ENCODE results near the gene FLAD1.
A peak's percentile ranks its signal among the peaks of the same experiment; 100 is the strongest.

Gene FLAD1

DNA sequence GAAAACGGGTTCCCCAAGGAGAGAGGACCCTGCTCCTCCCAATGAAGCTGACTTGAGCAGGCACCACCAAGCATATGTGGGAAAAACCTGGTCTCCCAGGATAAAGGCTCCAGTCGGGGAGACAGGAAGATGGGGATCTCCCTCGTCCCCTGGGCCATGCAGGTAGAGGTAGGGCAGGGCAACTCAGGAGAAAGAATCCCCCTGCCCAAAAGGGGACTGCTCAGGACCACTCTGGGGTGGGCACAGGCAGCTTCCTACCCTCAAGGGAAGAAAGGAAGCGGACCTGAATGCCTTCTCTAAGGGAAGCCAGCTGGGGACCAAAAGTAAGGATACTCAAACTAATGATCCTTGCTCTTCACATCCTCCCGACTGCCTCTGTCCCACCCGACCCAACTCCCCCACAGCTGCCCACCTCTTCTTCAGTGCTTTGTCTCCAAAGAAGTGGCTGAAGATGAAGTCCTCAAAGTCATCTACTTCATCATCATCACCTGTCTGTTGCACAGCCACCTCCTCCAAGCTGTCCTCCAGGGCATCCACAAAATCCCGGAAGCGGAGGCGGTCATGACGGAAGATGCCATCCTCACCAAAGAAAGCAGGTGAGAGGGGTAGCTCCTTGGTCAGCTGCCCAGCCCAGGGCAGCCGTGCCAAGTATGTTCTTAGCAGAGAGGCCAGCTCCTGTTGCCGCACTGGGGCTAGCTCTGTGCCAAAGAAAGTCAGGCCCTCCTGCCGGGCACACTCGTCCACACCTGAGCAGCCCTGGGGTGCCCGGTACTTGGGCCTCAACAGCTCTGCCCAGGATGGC lies 37.8 kb upstream of the FLAD1 start:
- H3K4me1 Mint-ChIP-seq (ENCODE audit: low read depth) = peaks cover 45% of the 10 kb centered on the region
- no peak overlapping the region for H3K27ac Mint-ChIP-seq
- no peaks in the 10 kb centered on the region for H3K27me3 Mint-ChIP-seq
- no peaks in the 10 kb centered on the region for H3K9me3 Mint-ChIP-seq
- H3K4me3 Mint-ChIP-seq = no peak overlapping the region
- peaks cover 5% of the 10 kb centered on the region for H3K36me3 Mint-ChIP-seq (ENCODE audit: low read depth)

DNA sequence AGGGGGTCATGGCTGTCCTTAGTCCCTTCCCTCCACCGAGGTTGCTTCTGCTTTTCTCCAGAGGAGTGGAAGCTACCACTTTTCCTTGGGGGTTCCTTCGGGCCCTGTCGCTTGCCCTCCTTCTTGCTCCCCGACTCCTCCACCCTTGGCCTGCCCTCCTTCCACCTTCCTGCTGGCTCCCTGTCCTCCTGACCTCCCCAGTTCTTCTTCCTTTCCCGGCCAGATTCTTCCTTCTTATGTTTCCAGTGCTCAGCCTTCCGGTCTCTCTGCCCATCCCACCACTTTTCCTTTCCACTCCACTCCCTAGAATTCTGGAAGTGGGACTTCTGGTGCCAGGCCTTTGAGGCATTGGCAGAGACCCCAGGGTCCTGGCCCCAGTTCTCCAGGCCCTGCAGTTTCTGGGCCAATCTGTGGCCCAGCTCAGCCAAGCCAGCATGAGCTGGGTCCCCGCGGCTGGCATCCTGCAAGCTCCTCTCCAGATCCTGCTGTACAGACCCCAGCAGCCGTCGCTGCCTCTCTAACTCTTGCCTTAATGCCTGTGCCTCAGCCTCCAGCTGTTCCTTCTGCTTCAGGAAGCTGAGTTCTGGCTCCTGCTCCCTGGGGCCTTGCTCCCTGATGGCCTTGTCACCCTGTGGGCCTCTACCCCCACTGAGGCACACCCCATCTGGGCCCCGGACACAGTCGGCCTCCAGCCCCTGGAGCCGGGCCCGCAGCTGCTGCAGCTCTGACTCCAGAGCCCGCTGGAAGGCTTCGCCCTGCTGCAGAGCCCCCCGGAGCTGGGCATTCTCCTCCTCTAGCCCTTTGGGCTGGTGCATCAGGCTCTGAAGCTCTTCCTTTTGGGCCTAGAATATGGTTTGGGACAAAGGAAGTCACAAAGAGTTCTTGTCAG lies 36.9 kb upstream of the FLAD1 start:
- peaks cover 9% of the 10 kb centered on the region for H3K36me3 Mint-ChIP-seq (ENCODE audit: low read depth)
- H3K27ac Mint-ChIP-seq = peak overlapping the region; percentile 32
- H3K4me3 Mint-ChIP-seq = no peak overlapping the region

DNA sequence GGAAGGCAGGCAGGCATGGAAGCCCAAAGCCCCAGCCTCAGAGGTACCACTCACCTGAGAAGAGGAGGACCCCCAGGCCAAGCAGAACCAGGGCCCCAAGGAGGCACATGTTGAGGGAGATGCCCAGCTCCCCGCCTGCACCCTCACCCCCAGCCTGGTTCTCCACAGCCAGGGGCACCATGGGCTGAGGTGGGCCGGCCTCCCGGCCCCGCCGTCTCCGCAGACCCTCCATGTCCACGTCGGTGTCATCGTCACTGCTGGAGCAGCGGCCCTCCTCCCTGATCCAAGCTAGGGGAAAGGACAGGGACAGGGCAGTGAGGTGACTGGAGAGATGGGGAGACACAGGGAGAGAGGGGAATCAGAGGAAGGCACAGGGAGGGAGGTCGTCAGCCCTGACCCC lies 35.1 kb upstream of the FLAD1 start:
- H3K4me1 Mint-ChIP-seq (ENCODE audit: low read depth) = peaks cover 45% of the 10 kb centered on the region
- no peak overlapping the region for H3K4me3 Mint-ChIP-seq
- H3K27ac Mint-ChIP-seq = peak overlapping the region; percentile 68
- H3K27me3 Mint-ChIP-seq = no peaks in the 10 kb centered on the region
- H3K9me3 Mint-ChIP-seq = no peaks in the 10 kb centered on the region
- H3K36me3 Mint-ChIP-seq (ENCODE audit: low read depth) = peaks cover 9% of the 10 kb centered on the region

More for the DNA sequence above, 36.9 kb upstream of the FLAD1 start:
- peaks cover 45% of the 10 kb centered on the region for H3K4me1 Mint-ChIP-seq (ENCODE audit: low read depth)
- H3K9me3 Mint-ChIP-seq = no peaks in the 10 kb centered on the region
- H3K27me3 Mint-ChIP-seq = no peaks in the 10 kb centered on the region

DNA sequence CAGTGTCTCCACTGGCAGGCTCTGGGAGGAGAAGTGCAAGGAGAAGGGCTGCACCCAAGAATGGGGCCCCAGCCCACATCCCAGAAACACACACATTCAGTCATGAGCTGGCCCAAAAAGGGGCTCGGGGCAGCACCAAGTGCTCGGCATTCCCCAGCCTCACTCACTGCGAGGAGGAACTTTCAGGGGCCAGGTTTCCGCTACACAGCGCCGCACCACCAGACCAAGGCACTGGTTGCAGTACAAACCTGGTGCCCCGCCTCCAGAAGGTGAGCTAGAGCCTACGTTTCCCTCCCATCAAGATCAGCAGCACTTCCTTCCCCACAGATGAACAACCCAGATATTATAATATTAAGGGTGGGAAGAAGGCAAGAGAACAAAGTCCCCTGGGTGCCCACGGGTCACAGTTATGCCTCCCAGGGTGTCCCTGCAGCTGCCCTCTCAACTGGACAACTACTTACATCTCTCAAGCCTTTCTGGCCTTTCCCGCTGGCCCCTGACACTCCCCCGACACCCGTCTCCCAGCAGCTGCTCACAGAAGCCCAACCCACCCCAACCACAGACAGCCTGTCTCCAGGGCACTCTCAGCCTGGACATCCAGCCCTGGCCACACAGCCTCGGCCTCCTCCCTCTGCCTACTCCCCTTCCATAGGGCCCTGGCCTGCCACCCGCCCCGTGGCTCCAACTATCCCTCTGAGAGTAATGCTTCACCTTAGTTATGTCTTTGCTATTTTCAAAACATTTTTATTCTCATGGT lies 31.1 kb upstream of the FLAD1 start:
- H3K27me3 Mint-ChIP-seq = no peaks in the 10 kb centered on the region
- H3K36me3 Mint-ChIP-seq (ENCODE audit: low read depth) = peaks cover 9% of the 10 kb centered on the region
- peak overlapping the region; percentile 70 for H3K4me3 Mint-ChIP-seq
- no peaks in the 10 kb centered on the region for H3K9me3 Mint-ChIP-seq
- H3K27ac Mint-ChIP-seq = peak overlapping the region; percentile 95
- peaks cover 69% of the 10 kb centered on the region for H3K4me1 Mint-ChIP-seq (ENCODE audit: low read depth)

DNA sequence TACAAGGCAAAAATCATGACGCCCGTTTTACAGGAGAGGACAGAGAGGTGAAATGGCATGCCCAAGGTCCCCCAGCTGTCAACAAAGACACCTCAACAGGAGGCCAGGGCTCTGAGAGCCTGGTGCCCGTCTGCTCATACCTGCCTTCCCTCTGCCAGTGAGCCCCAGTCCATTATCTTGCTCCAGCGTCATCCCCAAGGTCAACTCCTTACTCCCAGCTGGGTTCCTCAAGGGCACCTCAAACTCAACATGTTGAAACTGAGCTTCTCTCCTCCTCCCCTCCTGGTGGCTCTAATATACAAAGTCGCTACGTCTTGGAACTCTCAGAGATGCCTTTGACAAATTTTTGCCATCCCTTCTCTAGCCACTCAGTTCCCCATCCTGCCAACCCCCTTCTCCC lies 30.5 kb upstream of the FLAD1 start:
- H3K36me3 Mint-ChIP-seq (ENCODE audit: low read depth) = peaks cover 9% of the 10 kb centered on the region
- H3K9me3 Mint-ChIP-seq = no peaks in the 10 kb centered on the region
- H3K27me3 Mint-ChIP-seq = no peaks in the 10 kb centered on the region
- peaks cover 74% of the 10 kb centered on the region for H3K4me1 Mint-ChIP-seq (ENCODE audit: low read depth)
- H3K27ac Mint-ChIP-seq = peak overlapping the region; percentile 95
- H3K4me3 Mint-ChIP-seq = peak overlapping the region; percentile 70

DNA sequence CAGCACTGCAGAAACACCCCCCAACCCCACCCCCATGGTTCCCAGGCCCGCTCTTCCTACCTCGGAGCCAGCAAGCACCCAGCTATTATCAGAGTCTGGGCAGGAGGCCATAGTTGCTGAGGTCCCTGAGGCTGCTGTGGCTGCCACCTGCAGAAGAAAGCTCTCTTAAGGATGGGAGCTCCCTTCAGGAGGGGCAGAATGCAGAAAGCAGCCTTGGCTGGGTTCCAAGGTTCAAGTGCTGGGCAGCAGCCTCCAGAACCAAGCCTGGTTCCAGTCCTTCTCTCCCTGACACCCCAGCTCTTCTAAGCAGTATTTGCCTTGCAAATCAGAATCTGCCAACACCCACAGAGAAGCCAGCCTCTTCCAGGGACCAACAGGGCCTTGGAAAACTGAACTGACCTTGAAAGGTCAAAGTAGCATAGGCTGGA lies 29.5 kb upstream of the FLAD1 start:
- H3K36me3 Mint-ChIP-seq (ENCODE audit: low read depth) = peaks cover 10% of the 10 kb centered on the region
- no peaks in the 10 kb centered on the region for H3K27me3 Mint-ChIP-seq
- peak overlapping the region; percentile 56 for H3K4me3 Mint-ChIP-seq
- H3K9me3 Mint-ChIP-seq = no peaks in the 10 kb centered on the region
- H3K4me1 Mint-ChIP-seq (ENCODE audit: low read depth) = peaks cover 80% of the 10 kb centered on the region
- peak overlapping the region; percentile 95 for H3K27ac Mint-ChIP-seq

DNA sequence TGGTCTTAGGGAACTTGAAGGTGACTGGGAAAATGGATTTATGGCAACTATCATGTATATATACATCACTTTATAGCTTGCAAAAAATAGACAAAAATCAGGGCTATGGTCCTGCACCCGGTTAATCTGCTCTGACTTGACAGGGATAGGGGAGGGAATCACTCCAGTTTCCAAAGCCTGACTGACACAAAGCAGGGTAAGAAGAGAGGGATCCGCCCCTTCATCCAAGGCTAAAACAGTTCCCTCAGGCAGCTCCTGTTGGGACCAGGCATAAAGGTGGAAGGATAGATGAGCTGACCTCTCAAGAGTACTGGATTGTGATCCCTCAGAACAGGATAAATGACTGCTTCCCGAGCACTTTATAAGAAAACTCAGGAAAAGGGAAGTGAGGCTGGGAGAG lies 28.6 kb upstream of the FLAD1 start:
- Mint-ChIP-seq H3K4me1 (ENCODE audit: low read depth) (peaks cover 77% of the 10 kb centered on the region), H3K9me3 (no peaks in the 10 kb centered on the region), H3K4me3 (peak overlapping the region; percentile 91), H3K27ac (peak overlapping the region; percentile 95), H3K36me3 (ENCODE audit: low read depth) (peaks cover 9% of the 10 kb centered on the region), H3K27me3 (no peaks in the 10 kb centered on the region)

DNA sequence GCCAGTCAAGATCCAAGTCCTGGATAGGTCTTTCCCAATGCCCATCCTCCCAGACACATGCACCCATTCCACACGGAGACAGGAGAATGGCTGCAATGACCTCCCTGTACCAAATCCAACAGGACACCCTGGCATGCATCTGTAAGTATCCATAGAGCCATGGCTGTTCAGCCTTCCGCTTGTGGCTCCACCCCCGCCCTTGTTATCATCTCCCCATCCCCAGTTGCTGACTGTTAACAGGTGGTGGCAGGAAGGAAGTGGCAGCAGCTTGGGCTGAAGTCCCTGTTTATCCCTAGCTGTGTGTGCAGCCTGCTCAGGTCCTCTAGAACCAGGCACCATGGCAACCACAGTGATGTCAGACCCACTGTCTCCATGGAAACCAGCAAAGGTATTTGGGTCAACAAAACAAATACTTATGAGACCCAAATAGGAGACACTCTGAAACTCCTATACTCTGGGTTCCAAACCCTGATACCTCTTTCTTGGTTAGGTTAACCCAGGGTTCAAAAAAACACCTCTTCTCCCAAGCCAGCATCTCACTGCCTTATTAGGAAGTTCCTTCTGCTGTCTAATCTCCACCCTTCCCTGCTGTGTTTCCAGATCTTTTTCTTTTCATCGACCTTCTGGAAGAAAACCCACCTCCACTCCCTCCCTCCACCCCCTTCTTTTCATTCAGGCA lies 28.0 kb upstream of the FLAD1 start:
- Mint-ChIP-seq H3K9me3 (no peaks in the 10 kb centered on the region), H3K4me3 (peak overlapping the region; percentile 91), H3K4me1 (ENCODE audit: low read depth) (peaks cover 79% of the 10 kb centered on the region), H3K36me3 (ENCODE audit: low read depth) (peaks cover 9% of the 10 kb centered on the region), H3K27me3 (no peaks in the 10 kb centered on the region), H3K27ac (peak overlapping the region; percentile 95)

DNA sequence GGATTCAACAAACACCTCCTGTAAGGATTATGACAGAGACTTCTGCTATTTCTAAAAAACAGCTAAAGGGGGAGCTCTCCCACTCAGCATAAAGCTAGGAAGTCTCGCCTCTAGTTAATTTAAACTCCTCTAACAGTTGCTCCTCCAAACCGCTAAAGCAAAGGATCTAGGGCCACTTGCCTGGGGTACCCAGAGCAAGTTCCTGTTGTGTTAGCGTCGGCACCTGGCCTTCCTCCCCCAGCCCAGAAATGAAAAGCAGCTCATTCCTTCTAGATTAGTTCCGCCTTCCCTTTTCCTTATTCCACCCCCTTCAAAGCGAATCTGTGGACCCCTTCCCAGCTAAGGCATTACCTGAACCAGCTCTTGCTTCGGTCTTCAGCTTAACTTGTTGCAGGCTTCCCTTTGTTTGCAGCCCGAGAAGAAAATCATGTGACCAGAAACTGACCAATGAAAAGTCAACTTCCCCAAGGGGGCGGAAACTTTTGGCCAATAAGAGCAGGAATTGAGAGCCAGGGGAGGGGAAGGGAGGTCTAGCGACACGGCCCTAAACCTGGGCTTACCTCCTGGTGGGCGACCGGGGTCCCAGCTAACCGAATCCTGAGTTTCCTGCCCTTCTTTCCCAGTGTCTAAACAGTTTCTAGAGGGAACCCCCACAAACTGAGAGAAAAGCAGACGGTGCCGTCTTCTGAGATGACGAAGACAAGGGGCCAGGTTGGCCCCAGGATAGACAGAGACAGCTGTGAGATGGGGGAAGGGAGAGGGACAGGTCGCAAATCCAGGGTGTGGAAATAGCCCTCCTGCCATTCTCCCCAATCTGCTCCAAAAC lies 27.2 kb upstream of the FLAD1 start, which contains the start of gene PBXIP1:
Gene PBXIP1, minus strand, starts transcription at position 382 of the 826 bp plus-strand sequence. CDS start 2,378 bp downstream, outside the sequence.
- peaks cover 4% of the 10 kb centered on the region for H3K36me3 Mint-ChIP-seq (ENCODE audit: low read depth)
- no peaks in the 10 kb centered on the region for H3K27me3 Mint-ChIP-seq
- peak within 1 kb of the TSS; percentile 95 for H3K27ac Mint-ChIP-seq
- H3K4me3 Mint-ChIP-seq = peak within 1 kb of the TSS; percentile 91
- H3K4me1 Mint-ChIP-seq (ENCODE audit: low read depth) = peaks cover 81% of the 10 kb centered on the region
- no peaks in the 10 kb centered on the region for H3K9me3 Mint-ChIP-seq

DNA sequence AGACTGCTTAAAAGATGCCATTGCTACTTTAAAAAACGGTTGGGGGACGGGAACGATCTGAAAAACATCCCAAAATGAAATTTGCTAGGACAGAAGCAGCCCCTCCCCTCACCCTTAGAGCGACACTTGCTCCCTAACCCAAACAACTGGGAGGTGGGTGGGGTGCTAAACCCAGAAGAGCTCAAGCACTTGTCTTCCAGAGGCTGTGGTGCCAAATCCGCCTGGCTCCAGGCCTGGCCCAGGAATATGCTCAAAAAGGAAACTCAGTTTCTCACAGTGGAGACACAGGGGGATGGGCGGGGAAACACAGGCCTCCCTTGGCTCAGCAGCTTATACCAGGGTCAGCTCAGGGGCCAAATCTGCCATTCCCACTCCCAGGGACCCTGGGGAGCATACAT lies 26.6 kb upstream of the FLAD1 start:
- Mint-ChIP-seq H3K27ac (peak overlapping the region; percentile 95), H3K27me3 (no peaks in the 10 kb centered on the region), H3K36me3 (ENCODE audit: low read depth) (peaks cover 4% of the 10 kb centered on the region), H3K9me3 (no peaks in the 10 kb centered on the region), H3K4me3 (peak overlapping the region; percentile 91), H3K4me1 (ENCODE audit: low read depth) (peaks cover 77% of the 10 kb centered on the region)

DNA sequence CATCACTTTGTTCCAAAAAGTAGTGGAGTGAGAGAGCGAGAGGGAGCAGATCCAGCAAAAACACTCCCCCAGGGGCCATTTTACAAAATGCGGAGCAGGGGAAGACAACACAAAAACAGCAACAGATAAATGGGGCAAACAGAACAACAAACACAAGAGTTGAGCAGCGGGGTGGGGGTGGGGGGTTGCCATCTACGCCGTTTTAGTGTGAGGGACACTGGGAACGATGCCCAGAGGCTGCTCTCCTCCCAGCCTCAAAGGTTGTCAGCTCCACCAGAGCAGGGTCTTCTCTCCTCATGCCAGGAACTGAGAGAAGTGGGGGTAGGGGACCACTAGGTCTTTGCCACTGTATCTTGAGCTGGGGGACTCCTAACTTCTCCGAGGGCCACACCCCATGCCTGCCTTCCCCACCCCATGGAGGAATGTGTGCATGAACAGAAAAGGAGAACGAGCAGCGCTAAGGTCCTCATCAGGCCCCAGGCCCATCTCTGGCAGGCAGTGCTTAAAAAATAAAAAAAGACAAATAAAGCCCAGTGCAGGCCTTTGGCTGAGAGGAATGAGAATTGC lies 26.0 kb upstream of the FLAD1 start:
- no peak overlapping the region for H3K27ac Mint-ChIP-seq

DNA sequence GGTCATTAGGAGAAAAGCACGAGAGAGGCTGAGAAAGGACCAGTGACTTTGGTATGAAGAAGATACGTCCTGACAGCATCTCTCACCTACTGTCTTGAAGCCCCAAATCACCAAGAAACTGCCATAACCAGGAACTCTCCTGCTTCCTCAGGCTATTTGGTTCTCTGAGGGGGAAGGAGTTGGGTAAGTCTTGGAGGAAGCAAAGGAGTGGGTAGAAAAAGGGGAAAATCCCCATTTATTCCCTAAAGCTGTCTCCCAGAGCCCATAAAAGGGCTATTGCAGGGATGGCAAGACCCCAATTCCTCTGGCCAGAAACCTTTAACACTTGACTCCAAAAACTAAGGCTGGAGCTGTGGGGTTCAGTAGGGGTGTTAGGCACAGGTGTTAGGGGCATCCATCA lies 25.1 kb upstream of the FLAD1 start:
- H3K27ac Mint-ChIP-seq = no peak overlapping the region
- H3K27me3 Mint-ChIP-seq = no peaks in the 10 kb centered on the region
- H3K9me3 Mint-ChIP-seq = no peaks in the 10 kb centered on the region

More for the DNA sequence above, 26.0 kb upstream of the FLAD1 start:
- no peaks in the 10 kb centered on the region for H3K27me3 Mint-ChIP-seq
- H3K36me3 Mint-ChIP-seq (ENCODE audit: low read depth) = peaks cover 5% of the 10 kb centered on the region
- no peaks in the 10 kb centered on the region for H3K9me3 Mint-ChIP-seq
- H3K4me3 Mint-ChIP-seq = peak overlapping the region; percentile 13
- peaks cover 71% of the 10 kb centered on the region for H3K4me1 Mint-ChIP-seq (ENCODE audit: low read depth)

DNA sequence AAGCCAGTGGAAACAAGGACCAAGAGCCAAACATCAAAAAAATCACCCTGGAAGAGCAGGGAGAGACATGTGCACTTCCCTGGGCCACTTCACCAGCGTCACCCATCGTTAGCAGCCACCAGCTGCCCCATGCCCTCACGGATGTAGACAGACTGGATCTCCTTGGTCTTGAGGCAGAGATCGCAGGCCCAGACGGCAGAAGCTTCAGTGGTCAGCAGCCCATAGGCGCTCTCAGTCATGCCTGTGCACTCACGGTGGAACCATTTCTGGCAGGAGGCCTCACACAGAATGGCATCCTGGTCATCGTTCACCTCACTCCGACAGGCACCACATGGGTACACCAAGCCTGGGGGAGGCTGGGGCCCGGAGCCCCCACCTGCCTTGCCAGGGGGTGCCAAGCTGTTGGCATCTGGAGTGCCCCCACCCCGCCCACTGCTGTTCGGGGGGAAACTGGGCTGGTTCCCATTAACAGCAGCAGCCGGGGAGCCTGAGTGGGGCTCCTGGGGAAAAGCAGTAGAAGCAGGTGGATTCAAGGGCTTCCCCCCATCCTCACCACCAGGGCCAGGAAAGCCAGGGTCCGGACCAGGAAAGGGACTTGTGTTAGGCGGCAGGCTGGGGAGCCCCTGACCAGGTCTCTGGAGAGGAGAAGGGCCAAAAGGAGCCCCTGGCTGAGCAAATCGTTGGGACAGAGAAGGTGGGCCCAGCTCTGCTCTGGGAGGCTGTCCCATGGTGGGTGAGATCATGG lies 24.3 kb upstream of the FLAD1 start:
- no peaks in the 10 kb centered on the region for H3K27me3 Mint-ChIP-seq
- no peaks in the 10 kb centered on the region for H3K9me3 Mint-ChIP-seq
- H3K4me3 Mint-ChIP-seq = no peak overlapping the region
- H3K27ac Mint-ChIP-seq = peak overlapping the region; percentile 52
- peaks cover 71% of the 10 kb centered on the region for H3K4me1 Mint-ChIP-seq (ENCODE audit: low read depth)
- peaks cover 19% of the 10 kb centered on the region for H3K36me3 Mint-ChIP-seq (ENCODE audit: low read depth)

More for the DNA sequence above, 25.1 kb upstream of the FLAD1 start:
- H3K4me1 Mint-ChIP-seq (ENCODE audit: low read depth) = peaks cover 71% of the 10 kb centered on the region
- H3K4me3 Mint-ChIP-seq = no peak overlapping the region
- H3K36me3 Mint-ChIP-seq (ENCODE audit: low read depth) = peaks cover 14% of the 10 kb centered on the region
